ENCODE results near the gene TIMP4. TPM values are rescaled to one million over a fixed set of nuclear protein-coding genes. Genes with fewer than 3 reads are reported as not detected.

Gene TIMP4
- total RNA-seq = 1.3 and 4.4 TPM in 2 replicates

GRCh38 chr3:12158387-12159226 lies at the start of gene TIMP4:
Gene TIMP4 (minus strand): TSS chr3:12158912. CDS start chr3:12158840, 72 bp downstream.

Other genes starting within 250 kb of the TIMP4 start
- 0.33 and 0.38 TPM in 2 replicates for gene SYN2, start 154.5 kb downstream of the TIMP4 start, total RNA-seq
- 18.3 and 21.3 TPM in 2 replicates for gene PPARG, start 130.2 kb upstream of the TIMP4 start, total RNA-seq

Data from mesangial cell (primary cell).